HG03175 (cell line): ENCODE data around the gene PRRC1.

Experiments used
- ATAC-seq: cut with Tn5 transposase; IDR thresholded peaks from one replicate; pipeline ENCODE4 v1.9.1; 2021; ENCODE audit warnings: mild to moderate bottlenecking, moderate library complexity; ENCODE audit not compliant: unreplicated experiment

The PRRC1 gene

GRCh38 chr5:127517480-127518318, at the start of gene PRRC1:
TSS of gene PRRC1 (plus strand) at chr5:127517640. CDS start at chr5:127523480, 5,840 bp downstream.
- ATAC-seq: peak; percentile 92

- ATAC-seq: no peak
Measured at GRCh38 chr5:127471211-127471610, 46.2 kb upstream of the PRRC1 start.

GRCh38 chr5:127472700-127473099, 44.7 kb upstream of the PRRC1 start:
- no peak for ATAC-seq

DNA sequence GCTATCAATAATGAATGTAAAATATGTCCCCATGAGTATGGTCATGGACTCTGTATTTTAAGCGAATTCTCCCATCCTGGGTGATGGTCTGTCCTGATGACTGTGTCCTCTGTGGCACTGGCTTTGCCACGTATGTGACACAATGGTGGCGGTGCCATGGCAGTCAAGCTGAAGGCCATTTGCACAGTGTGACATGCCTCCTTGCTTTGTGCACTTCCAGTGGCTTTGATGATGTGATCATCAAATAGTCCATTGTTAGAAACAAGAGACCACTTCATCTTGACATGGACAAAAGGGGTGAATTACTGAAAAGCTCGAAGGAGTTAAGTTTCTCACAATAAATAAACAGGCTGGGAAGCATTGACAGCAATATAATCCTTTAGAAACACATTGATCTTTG, 31.0 kb upstream of the PRRC1 start:
- no peak for ATAC-seq

GRCh38 chr5:127492854-127493738, 24.3 kb upstream of the PRRC1 start:
- peak; percentile 87 for ATAC-seq

GRCh38 chr5:127498548-127498947, 18.9 kb upstream of the PRRC1 start:
- no peak for ATAC-seq

DNA sequence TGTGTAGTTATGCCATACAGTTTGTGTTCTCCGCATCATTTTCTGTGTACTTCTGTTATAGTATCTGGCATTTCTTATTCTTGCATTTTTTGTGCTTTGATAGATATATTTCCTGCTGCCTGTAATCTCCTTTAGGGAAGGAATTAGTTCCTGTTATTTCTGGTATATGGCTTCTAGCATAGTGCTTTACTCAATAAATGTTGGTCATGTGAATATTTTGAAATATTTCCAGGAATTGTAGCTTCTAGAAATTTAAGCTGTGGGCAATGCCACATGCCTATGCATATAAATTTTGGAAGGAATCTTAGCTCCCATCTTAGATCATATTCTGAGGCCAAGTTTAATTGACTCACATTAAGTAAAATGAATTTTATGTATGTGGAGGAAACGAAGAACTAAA, 11.5 kb upstream of the PRRC1 start:
- ATAC-seq: no peak

- no peak for ATAC-seq
Measured at GRCh38 chr5:127506616-127507015, 10.8 kb upstream of the PRRC1 start.

DNA sequence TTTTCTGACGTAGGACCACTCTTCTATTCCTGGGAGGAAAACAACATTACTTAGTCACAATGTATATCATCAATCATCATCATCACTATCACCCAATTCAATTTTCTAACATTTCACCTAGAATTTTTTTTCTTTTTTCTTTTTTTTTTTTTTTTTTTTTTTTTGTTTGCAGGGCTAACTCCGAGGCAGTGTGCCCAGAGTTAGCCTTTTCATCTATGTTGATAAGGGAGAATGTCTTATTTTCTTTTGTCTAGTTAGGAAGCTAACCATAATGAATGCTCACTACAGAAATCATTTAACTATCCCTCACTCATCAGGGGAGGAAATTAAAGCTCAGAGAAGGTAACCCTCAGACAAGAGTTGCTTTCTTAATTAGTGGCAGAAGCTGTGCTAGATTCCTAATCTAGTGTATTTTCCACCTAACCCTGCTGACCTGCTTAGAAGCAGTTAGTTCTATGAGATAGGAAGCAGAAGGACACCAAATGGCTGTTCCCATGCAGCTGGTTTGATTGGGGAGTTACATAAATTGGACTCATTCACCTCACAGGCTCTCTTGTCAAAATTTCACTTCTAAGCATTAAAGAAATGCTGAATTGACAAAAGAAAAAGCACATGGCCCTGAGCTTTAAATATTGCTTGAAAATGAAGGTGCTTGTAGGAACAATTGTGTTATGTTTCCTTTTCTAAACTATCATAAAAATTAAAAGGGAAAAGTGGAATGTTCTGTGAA, 8.6 kb upstream of the PRRC1 start:
- no peak for ATAC-seq

DNA sequence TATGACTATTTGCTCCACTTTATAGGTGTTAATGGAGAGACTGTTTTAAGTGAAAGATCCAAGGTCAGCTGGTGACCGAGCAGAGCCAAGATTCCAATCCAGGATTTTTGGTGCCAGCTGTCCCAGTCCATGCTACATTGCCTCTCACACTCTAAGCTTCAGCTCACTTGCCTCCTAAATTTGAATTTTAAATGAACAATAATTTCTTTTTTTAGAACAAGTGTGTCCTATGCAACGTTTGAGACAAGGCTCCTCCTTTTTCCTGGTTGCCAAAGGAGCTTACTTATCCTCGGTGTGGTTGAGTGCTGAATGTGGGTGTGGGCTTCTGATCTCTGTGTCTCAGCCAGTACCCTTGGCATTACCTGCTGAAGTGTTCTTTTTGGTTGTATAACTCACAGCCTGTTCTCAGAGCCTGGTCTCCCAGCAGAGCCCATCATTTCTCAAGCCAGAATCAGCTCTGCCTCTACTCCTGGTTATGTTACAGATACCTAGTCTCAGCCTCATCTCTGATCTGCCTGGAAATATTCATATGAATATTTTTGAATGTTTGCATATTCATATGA, 4.0 kb upstream of the PRRC1 start:
- no peak for ATAC-seq

DNA sequence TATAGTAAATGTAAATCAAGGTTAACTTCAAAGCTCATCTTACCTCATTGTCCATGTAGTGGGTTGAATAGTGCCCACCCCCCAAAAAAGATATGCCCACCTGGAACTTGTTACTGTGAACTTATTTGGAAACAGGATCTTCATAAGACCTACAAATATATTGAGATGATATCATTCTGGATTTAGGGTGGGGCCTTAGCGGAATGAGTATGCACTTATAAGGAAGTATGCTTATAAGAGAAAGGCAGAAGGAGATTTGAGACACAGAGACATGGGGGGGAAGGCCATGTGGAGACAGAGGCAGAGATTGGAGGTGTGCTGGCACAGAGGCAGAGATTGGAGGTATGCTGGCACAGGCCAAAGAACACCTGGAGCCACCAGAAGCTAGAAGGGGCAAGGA, 2.6 kb upstream of the PRRC1 start:
- ATAC-seq: no peak

DNA sequence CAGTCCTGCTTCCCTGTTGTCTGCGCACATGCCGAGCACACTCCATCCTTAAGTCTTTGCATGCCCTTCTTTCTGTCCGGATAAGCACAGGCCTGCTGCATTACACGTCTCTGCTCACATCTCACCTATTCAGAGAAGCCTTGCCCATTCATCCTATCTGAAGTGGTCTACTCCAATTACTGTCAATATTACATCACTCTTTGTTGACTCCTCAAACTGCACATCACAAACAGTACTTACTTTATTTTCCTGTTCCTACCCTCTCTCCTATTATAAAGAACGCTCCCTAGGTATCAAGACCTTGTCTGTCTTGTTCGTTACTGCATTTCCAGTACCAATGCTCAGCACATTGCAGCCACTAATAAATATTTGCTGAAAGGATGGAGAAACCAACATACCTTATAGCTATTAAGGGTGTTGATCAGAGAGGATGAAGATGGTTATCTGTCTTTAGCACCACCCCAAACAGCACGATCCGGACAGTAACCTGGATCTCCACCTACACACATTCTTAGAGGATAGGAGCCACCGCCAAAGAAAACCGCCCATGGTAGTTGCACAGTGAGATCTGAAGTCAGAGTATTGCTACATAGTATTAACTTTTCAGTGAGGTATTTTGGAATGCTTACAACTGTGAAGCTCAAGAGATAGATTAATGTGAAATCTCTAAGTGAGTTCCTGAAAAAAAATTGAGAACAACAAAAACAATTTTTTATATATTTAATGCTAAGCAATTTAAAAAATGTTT, 1.6 kb upstream of the PRRC1 start:
- no peak for ATAC-seq

- peak; percentile 26 for ATAC-seq
Measured at GRCh38 chr5:127517110-127517479, 345 bp upstream of the PRRC1 start.

DNA sequence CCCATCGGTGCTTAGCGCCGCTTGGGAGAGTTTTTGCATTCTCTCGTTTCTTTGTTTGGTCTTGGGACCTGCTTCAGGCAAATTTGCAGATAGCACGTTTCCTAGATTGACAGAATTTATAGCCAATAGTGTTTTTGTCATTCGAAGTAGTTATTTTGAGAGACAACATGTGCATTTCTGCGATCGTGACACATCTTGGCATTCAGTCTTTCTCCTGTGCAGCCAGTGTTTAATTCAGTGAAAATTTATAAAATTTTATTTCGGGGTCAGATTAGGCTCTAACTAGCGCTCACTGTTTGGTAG, 830 bp downstream of the PRRC1 start:
- peak; percentile 30 for ATAC-seq

GRCh38 chr5:127519527-127519926, 2.1 kb downstream of the PRRC1 start:
- ATAC-seq: no peak

DNA sequence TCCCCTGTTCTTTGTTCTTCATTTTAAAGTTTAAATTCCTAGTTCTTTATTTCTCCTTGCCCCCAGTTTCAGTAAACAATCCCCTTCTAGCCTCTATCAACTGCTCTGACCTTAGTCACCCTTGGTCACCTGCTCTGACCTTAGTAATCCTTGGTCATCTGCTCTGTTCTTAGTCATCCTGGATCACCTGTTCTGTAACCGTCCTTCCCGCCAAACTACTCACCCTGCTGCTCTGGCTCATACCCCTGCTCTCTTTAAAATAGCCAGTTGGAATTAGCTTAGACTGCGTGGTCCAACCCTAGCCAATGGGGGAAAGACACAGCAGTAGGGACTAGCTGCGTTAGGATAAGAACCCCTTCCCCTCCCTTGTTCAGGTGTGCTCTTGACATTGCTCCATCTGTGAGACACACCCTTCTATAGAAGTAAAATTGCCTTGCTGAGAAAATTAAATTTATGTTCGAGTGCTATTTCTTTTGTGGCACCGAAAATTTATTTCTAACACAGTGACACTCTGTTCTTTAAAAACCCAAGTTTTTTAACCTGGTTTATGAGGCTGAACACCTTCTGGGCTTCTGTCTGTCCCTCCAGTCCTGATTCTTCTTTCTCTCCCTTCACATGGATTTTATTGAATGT, 3.8 kb downstream of the PRRC1 start:
- ATAC-seq: no peak

- ATAC-seq: no peak
Measured at GRCh38 chr5:127525181-127525580, 7.7 kb downstream of the PRRC1 start.

DNA sequence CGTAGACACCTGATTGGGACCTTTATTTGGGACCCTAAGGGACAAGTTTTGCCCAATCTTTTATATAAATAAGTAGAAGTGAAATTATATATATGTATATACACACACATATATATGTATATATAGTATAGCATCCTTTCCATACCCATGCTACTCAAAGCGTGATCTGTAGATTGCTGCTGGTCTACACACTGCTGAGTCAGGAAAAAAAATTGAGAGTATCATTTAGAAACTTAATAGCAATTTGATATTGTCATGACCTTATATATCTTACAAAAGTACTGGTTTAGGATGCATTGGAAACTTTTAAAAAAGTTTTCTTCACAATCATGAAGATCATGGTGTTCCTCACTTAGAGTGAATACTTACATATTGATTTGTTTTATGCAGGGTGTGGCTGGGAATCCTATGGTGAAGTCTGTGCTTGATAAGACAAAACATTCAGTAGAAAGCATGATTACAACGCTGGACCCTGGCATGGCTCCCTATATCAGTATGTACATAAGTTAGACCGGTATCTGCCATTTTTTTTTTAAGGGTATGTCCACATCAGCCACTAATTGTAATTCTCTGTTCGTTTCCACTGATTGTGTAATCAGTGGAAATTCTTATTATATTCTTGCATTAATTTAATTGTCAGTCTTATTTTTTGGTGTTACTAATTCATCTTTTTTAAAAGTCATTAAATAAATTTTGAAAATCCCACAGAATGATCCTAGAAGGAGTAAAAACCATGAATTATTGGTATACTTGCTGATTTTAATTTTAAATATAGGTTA, 12.7 kb downstream of the PRRC1 start:
- ATAC-seq: no peak

DNA sequence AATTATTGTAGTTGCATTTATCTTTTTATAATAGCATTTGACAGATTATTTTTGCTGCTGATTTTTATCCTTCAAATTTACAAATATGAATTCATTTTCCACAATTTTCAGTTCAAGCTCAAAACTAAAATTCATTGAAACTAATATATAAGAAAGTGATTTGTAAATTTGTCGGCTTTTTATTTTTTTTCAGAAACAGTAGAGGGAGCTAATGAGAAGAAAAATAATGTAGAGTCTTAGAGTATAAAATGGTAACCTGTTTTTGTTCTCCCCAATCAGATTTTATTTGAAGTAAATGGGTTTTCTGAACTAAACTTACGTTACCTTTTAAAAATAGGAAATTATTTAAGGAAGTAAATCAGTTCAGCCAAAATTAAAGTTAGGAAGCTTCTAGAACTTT, 19.2 kb downstream of the PRRC1 start:
- no peak for ATAC-seq
